ENCODE data around the gene CHRM5.
"Not testable (repeated sequence)": the region's sequence is repeated elsewhere in the genome, so short reads cannot be mapped to it uniquely, and the experiment has no call there.

Gene CHRM5

GRCh38 chr15:34046471-34047145 is 78.3 kb downstream of the CHRM5 start:
- DNase-seq: no peak

DNA sequence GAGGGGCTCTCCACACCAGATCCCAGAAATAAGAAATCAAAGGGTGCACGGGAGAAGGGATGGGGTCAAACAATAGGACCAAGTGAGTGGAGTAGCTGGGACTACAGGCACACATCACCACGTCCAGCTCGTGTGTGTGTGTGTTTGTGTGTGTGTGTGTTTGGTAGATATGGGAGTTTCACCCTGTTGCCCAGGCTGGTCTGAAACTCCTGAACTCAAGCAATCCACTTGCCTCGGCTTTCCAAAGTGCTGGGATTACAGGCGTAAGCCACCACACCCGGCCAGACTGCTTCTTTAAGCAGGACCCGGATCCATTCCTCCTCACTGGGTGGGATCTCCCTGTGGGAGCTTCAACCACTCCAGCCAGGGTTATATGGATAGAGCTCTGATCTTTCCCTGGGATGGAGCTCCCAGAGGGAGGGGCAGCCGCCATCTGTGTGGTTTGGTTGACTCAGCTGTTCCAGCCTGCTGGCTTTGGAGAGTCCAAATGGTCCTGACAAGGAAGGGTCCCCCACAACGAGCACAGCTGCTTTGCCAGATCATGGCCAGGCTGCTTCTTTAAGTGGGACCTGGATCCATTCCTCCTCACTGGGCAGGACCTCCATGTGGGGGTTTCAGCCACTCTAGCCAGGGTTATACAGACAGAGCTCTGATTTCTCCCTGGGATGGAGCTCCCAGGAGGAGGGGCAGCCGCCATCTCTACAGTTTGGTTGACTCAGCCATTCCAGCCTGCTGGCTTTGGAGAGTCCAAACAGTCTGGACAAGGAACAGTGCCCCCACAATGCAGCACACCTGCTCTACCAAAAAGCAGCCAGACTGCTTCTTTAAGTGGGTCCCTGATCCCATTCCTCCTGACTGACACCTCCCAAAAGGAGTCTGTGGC is 79.8 kb downstream of the CHRM5 start:
- no peak for DNase-seq

- DNase-seq: no peak
Measured at GRCh38 chr15:34049112-34049511, 80.8 kb downstream of the CHRM5 start.

DNA sequence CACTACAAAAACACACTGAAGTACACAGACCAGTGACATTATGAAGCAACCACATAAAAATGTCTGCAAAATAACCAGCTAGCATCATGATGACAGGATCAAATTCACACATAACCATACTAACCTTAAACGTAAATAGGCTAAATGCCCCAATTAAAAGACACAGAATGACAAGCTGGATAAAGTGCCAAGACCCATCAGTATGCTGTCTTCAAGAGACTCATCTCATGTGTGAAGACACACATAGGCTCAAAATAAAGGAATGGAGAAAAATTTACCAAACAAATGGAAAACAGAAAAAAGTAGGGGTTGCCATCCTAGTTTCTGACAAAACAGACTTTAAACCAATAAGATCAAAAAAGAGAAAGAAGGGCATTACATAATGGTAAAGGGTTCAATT is 82.1 kb downstream of the CHRM5 start:
- not testable (repeated sequence) for DNase-seq

DNA sequence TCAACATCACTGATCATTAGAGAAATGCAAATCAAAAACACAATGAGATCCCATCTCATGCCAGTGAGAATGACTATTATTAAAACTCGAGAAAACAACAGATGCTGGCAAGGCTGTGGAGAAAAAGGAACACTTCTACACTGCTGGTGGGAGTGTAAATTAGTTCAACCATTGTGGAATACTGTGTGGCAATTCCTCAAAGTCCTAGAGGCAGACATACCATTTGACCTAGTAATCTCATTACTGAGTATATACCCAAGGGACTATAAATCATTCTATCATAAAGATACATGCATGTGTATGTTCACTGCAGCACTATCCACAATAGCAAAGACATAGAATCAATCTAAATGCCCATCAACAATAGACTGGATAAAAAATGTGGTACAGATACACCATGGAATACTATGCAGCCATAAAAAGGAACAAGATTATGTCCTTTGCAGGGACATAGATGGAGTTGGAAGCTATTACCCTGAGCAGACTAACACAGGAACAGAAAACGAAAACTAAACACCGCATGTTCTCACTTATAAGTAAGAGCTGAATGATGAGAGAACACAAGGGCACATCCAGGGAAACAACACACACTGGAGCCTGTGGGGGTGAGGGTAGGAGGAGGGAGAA is 85.9 kb downstream of the CHRM5 start:
- no peak for DNase-seq

DNA sequence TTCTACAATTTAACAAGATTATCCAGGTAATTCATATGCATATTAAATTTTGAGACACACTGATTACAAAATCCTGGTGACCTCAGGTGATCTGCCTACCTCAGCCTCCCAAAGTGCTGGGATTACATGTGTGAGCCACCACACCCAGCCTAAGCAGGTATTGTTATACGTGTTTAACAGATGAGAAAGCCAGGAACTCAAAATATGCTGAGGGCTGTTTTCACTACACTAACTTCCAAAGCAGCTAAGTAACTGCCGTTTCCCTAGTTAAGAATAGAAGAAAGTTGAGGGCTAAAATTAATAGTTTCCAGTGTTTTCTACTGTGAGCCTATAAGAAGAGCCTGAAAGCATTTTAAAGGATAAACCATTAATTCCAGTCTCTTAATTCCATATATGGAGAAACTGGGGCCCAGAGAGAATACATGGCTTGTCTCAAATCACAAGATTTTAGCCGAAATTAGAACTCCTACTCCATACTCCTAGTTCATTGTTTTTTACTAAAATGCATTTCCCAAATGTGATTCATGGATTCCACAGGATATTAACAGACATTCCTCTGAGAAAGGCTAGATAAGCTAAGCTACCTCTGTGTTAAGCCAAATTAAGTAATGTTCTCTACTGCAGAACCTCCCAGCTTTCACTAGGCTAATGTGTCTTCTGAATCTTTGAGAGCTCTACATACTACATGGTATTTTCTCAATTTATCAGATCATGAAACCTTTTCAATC is 87.7 kb downstream of the CHRM5 start:
- DNase-seq: no peak

GRCh38 chr15:34056911-34057310 is 88.6 kb downstream of the CHRM5 start:
- no peak for DNase-seq

GRCh38 chr15:34059476-34059875 is 91.2 kb downstream of the CHRM5 start:
- no peak for DNase-seq

GRCh38 chr15:34059946-34060345 is 91.6 kb downstream of the CHRM5 start:
- no peak for DNase-seq

DNA sequence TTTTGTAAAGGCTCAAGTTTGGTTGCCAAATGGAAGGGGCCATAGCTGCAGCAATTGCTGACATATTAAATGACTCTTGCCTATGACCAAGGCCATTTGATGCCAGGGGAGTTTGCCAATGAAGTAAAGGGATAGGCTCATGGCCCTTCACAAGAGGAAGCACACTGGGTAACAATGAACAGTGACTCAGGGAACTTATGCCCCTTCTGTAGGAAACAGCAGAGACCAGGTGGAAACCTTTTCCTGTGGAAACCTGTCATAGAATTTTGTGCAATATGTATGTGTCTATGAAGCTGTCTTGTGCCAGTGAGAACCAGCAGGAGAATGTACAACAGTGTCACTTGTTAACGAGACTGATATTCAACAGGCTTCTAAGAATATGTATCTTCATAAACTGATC is 96.1 kb downstream of the CHRM5 start:
- DNase-seq: no peak

DNA sequence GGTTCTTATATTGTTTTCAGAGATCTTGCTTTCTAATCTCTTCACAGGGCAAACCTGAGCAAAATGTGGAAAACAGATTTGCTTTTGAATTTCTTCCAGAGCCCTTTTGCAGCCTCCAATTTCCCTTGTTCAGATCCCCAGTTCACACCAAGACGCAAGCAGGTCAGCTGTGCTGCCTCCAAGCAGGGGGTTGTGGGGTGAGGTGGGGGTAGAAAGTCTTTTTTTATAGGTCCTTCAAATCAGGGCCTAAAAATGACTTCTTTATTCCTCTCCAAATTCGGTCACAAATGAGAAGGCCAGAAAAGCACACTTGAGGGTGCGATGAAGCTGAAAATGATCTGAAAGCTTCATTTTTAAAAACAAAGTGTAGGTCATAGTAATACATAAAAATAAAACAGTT is 97.0 kb downstream of the CHRM5 start:
- DNase-seq: no peak

- no peak for DNase-seq
Measured at GRCh38 chr15:34065941-34066340, 97.6 kb downstream of the CHRM5 start.

- DNase-seq: no peak
Measured at GRCh38 chr15:34070003-34070402, 101.7 kb downstream of the CHRM5 start.

- no peak for DNase-seq
Measured at GRCh38 chr15:34076785-34077184, 108.5 kb downstream of the CHRM5 start.

GRCh38 chr15:34078900-34079299 is 110.6 kb downstream of the CHRM5 start:
- DNase-seq: no peak

DNA sequence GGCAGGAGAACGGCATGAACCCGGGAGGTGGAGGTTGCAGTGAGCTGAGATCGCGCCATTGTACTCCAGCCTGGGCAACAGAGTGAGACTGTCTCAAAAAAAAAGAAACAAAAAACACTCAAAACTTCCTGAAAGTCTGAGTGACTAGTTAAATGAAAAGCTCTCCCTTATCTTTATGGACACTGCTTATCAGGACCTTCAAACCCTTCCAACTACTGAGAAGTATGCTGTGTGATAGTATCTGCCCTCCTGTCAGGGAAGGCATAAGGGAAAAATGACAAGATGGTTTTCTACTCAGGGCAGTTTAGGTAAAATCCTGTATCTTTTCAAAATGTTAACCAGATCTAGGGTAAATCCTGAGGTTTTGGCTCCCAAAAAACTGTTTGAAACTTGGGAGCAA is 111.6 kb downstream of the CHRM5 start:
- no peak for DNase-seq

- DNase-seq: no peak
Measured at GRCh38 chr15:34084086-34084485, 115.8 kb downstream of the CHRM5 start.

- DNase-seq: no peak
Measured at GRCh38 chr15:34085746-34086145, 117.4 kb downstream of the CHRM5 start.

DNA sequence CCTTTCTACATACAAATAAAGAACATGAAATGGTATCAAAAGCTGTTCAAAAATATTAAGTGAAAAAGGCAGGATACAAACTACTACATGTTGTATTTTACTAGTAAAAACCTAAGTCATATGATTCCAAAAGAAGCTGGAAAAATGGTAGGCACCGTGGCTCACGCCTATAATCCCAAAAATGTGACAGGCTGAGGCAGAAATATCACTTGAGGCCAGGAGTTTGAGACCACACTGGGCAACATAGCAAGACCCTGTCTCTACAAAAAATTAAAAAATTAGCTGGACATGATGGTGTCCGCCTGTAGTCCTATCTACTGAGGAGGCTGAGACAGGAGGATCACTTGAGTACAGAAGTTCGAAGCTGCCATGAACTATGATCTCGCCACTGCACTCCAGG is 131.6 kb downstream of the CHRM5 start:
- no peak for DNase-seq

- DNase-seq: peak; percentile 97
Measured at GRCh38 chr15:34101366-34102174, 133.3 kb downstream of the CHRM5 start, which contains the start of the genes EMC7 and PGBD4. EMC7 (minus strand) TSS chr15:34101862; CDS start chr15:34101839, 23 bp downstream. PGBD4 (plus strand) TSS chr15:34102083; CDS start chr15:34102532, 449 bp downstream.

GRCh38 chr15:34102175-34102925 is 134.1 kb downstream of the CHRM5 start:
- DNase-seq: no peak
